GM12878 (cell line): ENCODE measurements around the gene NINL. TPM values are rescaled to one million over a fixed set of nuclear protein-coding genes. Genes with fewer than 3 reads are reported as not detected.

Experiments
- ATAC-seq: fragments of 200-7000 bp; cut with Tn5 transposase; 3 replicates; pipeline ENCODE4 v1.9.1; 2020; ENCODE audit warnings: mild to moderate bottlenecking, moderate library complexity
- BruUV-seq: library from RNA; stranded (reverse); fragments of 400-500 nt; replicated peaks from 2 replicates; lab custom pipeline; 2021; lab: Mats Ljungman, UMichigan
- CTCF ChIA-PET: fragments of 300-600 bp; sonication (Branson Sonifier 250); formaldehyde crosslinking; extraction: SDS; loops from one replicate; lab custom pipeline; 2021; ENCODE audit warnings: inconsistent platforms; lab: Yijun Ruan, JAX
- POLR2A ChIA-PET: fragments of 350-600 bp; formaldehyde crosslinking; extraction: SDS; loops from one replicate; lab custom pipeline; 2021; ENCODE audit warnings: inconsistent platforms; lab: Charles Lee
- RAD21 ChIA-PET: fragments of 300-600 bp; sonication (Branson Sonifier 250); formaldehyde crosslinking; loops from one replicate; lab custom pipeline; 2023; ENCODE audit warnings: antibody characterized with exemption; ENCODE audit not compliant: unreplicated experiment; lab: Charles Lee
- SMC1A ChIA-PET: fragments of 300-600 bp; sonication (Branson Sonifier 250); formaldehyde crosslinking; loops from one replicate; lab custom pipeline; 2023; ENCODE audit not compliant: unreplicated experiment, uncharacterized antibody; lab: Charles Lee
- DNase-seq: peaks from one replicate; pipeline ENCODE4 v3.0.0-alpha.2; 2011; ENCODE audit warnings: low read depth, low spot score
- FAIRE-seq: peaks from 3 replicates; lab custom pipeline; 2011; peaks lifted over from hg19 to GRCh38; lab: Jason Lieb, UNC
- H2AFZ ChIP-seq: 2 replicates; pipeline ENCODE4 v1.6.0; 2011; ENCODE audit warnings: low read depth, low read length, control low read depth; ENCODE audit not compliant: control insufficient read depth
- H3K27ac ChIP-seq: 2 replicates; pipeline ENCODE4 v1.5.1; 2011; ENCODE audit warnings: control low read depth; ENCODE audit not compliant: control insufficient read depth, insufficient read depth
- H3K27me3 ChIP-seq, 2 experiments: replicated peaks in 1 of 2; 2 replicates each; pipeline versions ENCODE4 v1.6.0 to v1.6.1; 2011; ENCODE audit warnings: low read length in 1 of 2; ENCODE audit not compliant: control insufficient read depth in 2 of 2, insufficient read depth in 2 of 2
- H3K36me3 ChIP-seq, 2 experiments: 2 replicates each; pipeline ENCODE4 v1.5.1; 2011; ENCODE audit warnings: low read length in 1 of 2; ENCODE audit not compliant: control insufficient read depth in 2 of 2, insufficient read depth in 2 of 2
- H3K4me1 ChIP-seq: 2 replicates; pipeline ENCODE4 v1.6.1; 2011; ENCODE audit warnings: mild to moderate bottlenecking, low read length, moderate library complexity, mixed read lengths; ENCODE audit not compliant: control insufficient read depth, insufficient read depth
- H3K4me2 ChIP-seq: 2 replicates; pipeline ENCODE4 v1.6.0; 2011; ENCODE audit warnings: control low read depth; ENCODE audit not compliant: control insufficient read depth, insufficient read depth
- H3K4me3 ChIP-seq: fragments of 200-600 bp; sonication (generic); 2 replicates; pipeline ENCODE4 v1.5.1; 2016
- H3K79me2 ChIP-seq: 2 replicates; pipeline ENCODE4 v1.6.0; 2011; ENCODE audit warnings: low read length; ENCODE audit not compliant: control insufficient read depth, insufficient read depth
- H3K9ac ChIP-seq: 2 replicates; pipeline ENCODE4 v1.8.0; 2011; ENCODE audit warnings: low read length, control low read depth, mixed read lengths; ENCODE audit not compliant: control insufficient read depth, insufficient read depth
- H3K9me3 ChIP-seq: replicated peaks from 3 replicates; pipeline ENCODE4 v1.5.1; 2011; ENCODE audit warnings: mild to moderate bottlenecking, low read length; ENCODE audit not compliant: control insufficient read depth, insufficient read depth
- H4K20me1 ChIP-seq: 2 replicates; pipeline ENCODE4 v1.6.0; 2011; ENCODE audit not compliant: control insufficient read depth, insufficient read depth
- BACH1 ChIP-seq: fragments of 450-650 bp; IDR thresholded peaks from 2 replicates; pipeline ENCODE4 v1.6.1; 2017; ENCODE audit warnings: mild to moderate bottlenecking, borderline replicate concordance
- E2F8 ChIP-seq: fragments of 450-650 bp; IDR thresholded peaks from 2 replicates; pipeline ENCODE4 v1.6.1; 2018; ENCODE audit warnings: mild to moderate bottlenecking, low read depth, moderate library complexity; ENCODE audit not compliant: partially characterized antibody
- FOS ChIP-seq: IDR thresholded peaks from 3 replicates; pipeline ENCODE4 v1.6.1; 2011; ENCODE audit warnings: borderline replicate concordance; ENCODE audit not compliant: insufficient read length; ENCODE audit errors: extremely low read depth
- GABPA ChIP-seq: IDR thresholded peaks from 2 replicates; pipeline ENCODE4 v1.6.1; 2014; ENCODE audit warnings: antibody characterized with exemption, low read depth, mild to moderate bottlenecking, inconsistent platforms
- MAX ChIP-seq: IDR thresholded peaks from 2 replicates; pipeline ENCODE4 v1.6.1; 2012; ENCODE audit warnings: low read depth, low read length, improper control_type of control experiment
- PML ChIP-seq: IDR thresholded peaks from 2 replicates; pipeline ENCODE4 v1.6.1; 2012; ENCODE audit warnings: low read length, inconsistent platforms
- ZNF24 ChIP-seq: fragments of 450-650 bp; IDR thresholded peaks from 2 replicates; pipeline ENCODE4 v1.6.1; 2017; ENCODE audit warnings: antibody characterized with exemption, mild to moderate bottlenecking
- ZZZ3 ChIP-seq: IDR thresholded peaks from 2 replicates; pipeline ENCODE4 v1.6.1; 2011; ENCODE audit warnings: low read depth; ENCODE audit not compliant: control insufficient read depth, insufficient read length
- WGBS: methylation state at CpG from one replicate; pipeline ENCODE4 v1.1.6; 2016; ENCODE audit warnings: low lambda C conversion rate; ENCODE audit not compliant: insufficient replicate concordance, insufficient coverage; ENCODE audit errors: missing lambda C conversion rate; 5-methylcytosine and 5-hydroxymethylcytosine counted together
- in situ Hi-C: fragments of 300-500 bp; cut with MboI; formaldehyde crosslinking; loops from 9 replicates; pipeline ENCODE4 v1.14.3; 2018; ENCODE audit warnings: mixed read lengths
- intact Hi-C: fragments of 100-400 bp; cut with micrococcal nuclease; formaldehyde crosslinking; loops from one replicate; pipeline ENCODE4 v1.14.2; 2022; ENCODE audit not compliant: unreplicated experiment
- polyA plus RNA-seq, 11 experiments: library from polyadenylated mRNA; depleted of rRNA in 4 of 11; unstranded in 6 of 11; stranded (reverse) in 5 of 11; fragments of >200 nt; fragmentation: Nextera tagmentation in 4 of 11; fragmentation: Illumina TruSeq in 1 of 11; extraction: Ambion mirVana in 4 of 11; extraction: Trizol in 1 of 11; gene quantifications; 1 replicate in 1 of 11; 2 replicates in 10 of 11; pipeline versions ENCODE4 v1.2.1 to v1.2.3, GENCODE V29; 2011 to 2016; ENCODE audit warnings: inconsistent platforms in 2 of 11, missing spikeins in 2 of 11, low read depth in 1 of 11
- total RNA-seq, 4 experiments: library from RNA; depleted of rRNA in 3 of 4; stranded (reverse); fragments of >200 nt in 3 of 4; fragmentation: Illumina TruSeq in 1 of 4; extraction: Trizol in 1 of 4; gene quantifications; 2 replicates each; pipeline versions ENCODE4 v1.2.1 to v1.2.3, GENCODE V29; 2013 to 2021
- TF ChIP-seq, protein P1 (sequence below): fragments of 450-650 bp; IDR thresholded peaks from 2 replicates; pipeline ENCODE4 v1.6.1; 2017; ENCODE audit warnings: low read depth, mild to moderate bottlenecking, moderate library complexity
- TF ChIP-seq, protein P2 (sequence below): IDR thresholded peaks from 2 replicates; pipeline ENCODE4 v1.6.1; 2011; ENCODE audit warnings: low read depth, mild to moderate bottlenecking, low read length, moderate library complexity, borderline replicate concordance; ENCODE audit errors: extremely low read depth

The NINL gene
- total and polyA plus RNA-seq, 10 of the 15 experiments (the other 5 are each of a cell fraction or from before 2014, with no cell fraction given), result 0.04 to 0.77 (median 0.23) TPM; not detected in 1

- H3K27me3 ChIP-seq, result no peaks in the 10 kb centered on the region; a peak in 1 of 4 replicates
- ChIA-PET POLR2A (no interaction called here), SMC1A (no interaction called here), CTCF (no interaction called here), RAD21 (no interaction called here)
- DNase-seq (no peak), ATAC-seq (no peak), FAIRE-seq (no peak)
- no peak overlapping the region for H3K4me2 ChIP-seq
- no peaks in the 10 kb centered on the region; the same call in 2 of the 3 replicates for H3K9me3 ChIP-seq
- H3K27ac ChIP-seq, result no peak overlapping the region
- no peaks in the 10 kb centered on the region for H3K79me2 ChIP-seq
- WGBS, result 63% methylated on average over 7 of the region's 7 CpGs
- intact Hi-C loops, result no loop called here
- no peak overlapping the region for H2AFZ ChIP-seq
- no peak overlapping the region for H3K4me3 ChIP-seq
- no peaks in the 10 kb centered on the region for H4K20me1 ChIP-seq
- no peak overlapping the region for H3K9ac ChIP-seq
- TF ChIP-seq FOS, result no peak
- TF ChIP-seq, protein P1, sequence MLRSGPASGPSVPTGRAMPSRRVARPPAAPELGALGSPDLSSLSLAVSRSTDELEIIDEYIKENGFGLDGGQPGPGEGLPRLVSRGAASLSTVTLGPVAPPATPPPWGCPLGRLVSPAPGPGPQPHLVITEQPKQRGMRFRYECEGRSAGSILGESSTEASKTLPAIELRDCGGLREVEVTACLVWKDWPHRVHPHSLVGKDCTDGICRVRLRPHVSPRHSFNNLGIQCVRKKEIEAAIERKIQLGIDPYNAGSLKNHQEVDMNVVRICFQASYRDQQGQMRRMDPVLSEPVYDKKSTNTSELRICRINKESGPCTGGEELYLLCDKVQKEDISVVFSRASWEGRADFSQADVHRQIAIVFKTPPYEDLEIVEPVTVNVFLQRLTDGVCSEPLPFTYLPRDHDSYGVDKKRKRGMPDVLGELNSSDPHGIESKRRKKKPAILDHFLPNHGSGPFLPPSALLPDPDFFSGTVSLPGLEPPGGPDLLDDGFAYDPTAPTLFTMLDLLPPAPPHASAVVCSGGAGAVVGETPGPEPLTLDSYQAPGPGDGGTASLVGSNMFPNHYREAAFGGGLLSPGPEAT, result no peak
- no peaks in the 10 kb centered on the region for H3K4me1 ChIP-seq
- no peaks in the 10 kb centered on the region for H3K36me3 ChIP-seq
- in situ Hi-C loops, result no loop called here
- no TSS peak for BruUV-seq
Measured at GRCh38 chr20:25588491-25588890, 3.2 kb upstream of the NINL start.

- no peak for FAIRE-seq
- H3K36me3 ChIP-seq, result no peaks in the 10 kb centered on the region
- intact Hi-C loops (no loop called here), in situ Hi-C loops (no loop called here)
- no peak overlapping the region for H3K4me2 ChIP-seq
- CTCF ChIA-PET, result no interaction called here
- SMC1A ChIA-PET, result interaction anchor here (0.6 kb wide), 1 partner anchor 13 kb away, joined by 3 read pairs; no protein-coding TSS in a partner anchor
- RAD21 ChIA-PET, result interaction anchor here (0.7 kb wide), 1 partner anchor 269 kb away, joined by 3 read pairs; no protein-coding TSS in a partner anchor
- whole genome bisulfite sequencing, result 75% methylated on average over 5 of the region's 5 CpGs
- DNase-seq, result no peak
- H2AFZ ChIP-seq, result no peak overlapping the region
- no peak for ATAC-seq
- H3K4me3 ChIP-seq, result no peak overlapping the region
- POLR2A ChIA-PET, result no interaction called here
- no peaks in the 10 kb centered on the region; a peak in 1 of 4 replicates for H3K27me3 ChIP-seq
- no TSS peak for BruUV-seq
- no peaks in the 10 kb centered on the region for H3K4me1 ChIP-seq
- H4K20me1 ChIP-seq, result no peaks in the 10 kb centered on the region
- H3K9ac ChIP-seq, result no peak overlapping the region
- no peak overlapping the region for H3K27ac ChIP-seq
- H3K79me2 ChIP-seq, result no peaks in the 10 kb centered on the region
- no peaks in the 10 kb centered on the region; the same call in 2 of the 3 replicates for H3K9me3 ChIP-seq
- TF ChIP-seq MAX (no peak), PML (no peak), GABPA (no peak), E2F8 (no peak), ZNF24 (no peak), BACH1 (no peak), ZZZ3 (no peak)
- TF ChIP-seq, protein P2, sequence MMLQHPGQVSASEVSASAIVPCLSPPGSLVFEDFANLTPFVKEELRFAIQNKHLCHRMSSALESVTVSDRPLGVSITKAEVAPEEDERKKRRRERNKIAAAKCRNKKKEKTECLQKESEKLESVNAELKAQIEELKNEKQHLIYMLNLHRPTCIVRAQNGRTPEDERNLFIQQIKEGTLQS, result no peak
Measured at GRCh38 chr20:25587536-25587935, 2.2 kb upstream of the NINL start.
